Stimulated activated CD8-positive, alpha-beta memory T cell treated with anti-CD3 and anti-CD28 coated beads, Interleukin-4, amount 100 ng/mL, for 4 hours (primary cell): ENCODE measurements around the gene LRRC61.
"Not testable (repeated sequence)": the region's sequence is repeated elsewhere in the genome, so short reads cannot be mapped to it uniquely, and the experiment has no call there.

Experiments
- DNase-seq, 2 donors: peaks; one replicate each; pipeline ENCODE4 v3.0.0-alpha.2; 2020; ENCODE audit warnings: low read depth in 2 of 2, low spot score in 1 of 2

The LRRC61 gene

GRCh38 chr7:150322833-150323681 lies at the start of gene LRRC61, which contains the start of gene ACTR3C:
TSS of gene LRRC61 (plus strand) at chr7:150323355. CDS start at chr7:150336862, 13,507 bp downstream.
TSS of gene ACTR3C (minus strand) at chr7:150323545. CDS start at chr7:150295296, 28,249 bp downstream.
- peak; percentile 30 to 35 for DNase-seq

GRCh38 chr7:150276132-150276695 lies 46.9 kb upstream of the LRRC61 start:
- DNase-seq = not testable (repeated sequence)

DNA sequence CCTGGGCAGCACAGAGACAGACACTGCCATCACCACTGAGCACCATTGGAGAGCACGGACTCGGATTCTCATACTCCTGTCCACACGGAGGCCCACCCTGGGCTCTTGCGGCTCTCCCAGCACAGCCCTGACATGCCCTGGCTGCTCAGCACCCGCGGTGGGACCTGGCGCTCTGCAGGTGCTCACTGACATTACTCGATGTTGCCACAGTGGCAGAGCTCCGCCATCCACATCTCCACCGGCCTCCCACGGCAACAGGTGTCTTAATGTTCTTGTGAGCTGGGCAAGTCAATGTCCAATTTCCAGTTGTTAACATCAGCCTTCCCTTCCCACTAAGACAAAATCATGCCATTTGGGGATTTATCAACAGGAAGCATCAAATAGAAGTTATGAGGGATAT lies 44.8 kb upstream of the LRRC61 start:
- not testable (repeated sequence) for DNase-seq

DNA sequence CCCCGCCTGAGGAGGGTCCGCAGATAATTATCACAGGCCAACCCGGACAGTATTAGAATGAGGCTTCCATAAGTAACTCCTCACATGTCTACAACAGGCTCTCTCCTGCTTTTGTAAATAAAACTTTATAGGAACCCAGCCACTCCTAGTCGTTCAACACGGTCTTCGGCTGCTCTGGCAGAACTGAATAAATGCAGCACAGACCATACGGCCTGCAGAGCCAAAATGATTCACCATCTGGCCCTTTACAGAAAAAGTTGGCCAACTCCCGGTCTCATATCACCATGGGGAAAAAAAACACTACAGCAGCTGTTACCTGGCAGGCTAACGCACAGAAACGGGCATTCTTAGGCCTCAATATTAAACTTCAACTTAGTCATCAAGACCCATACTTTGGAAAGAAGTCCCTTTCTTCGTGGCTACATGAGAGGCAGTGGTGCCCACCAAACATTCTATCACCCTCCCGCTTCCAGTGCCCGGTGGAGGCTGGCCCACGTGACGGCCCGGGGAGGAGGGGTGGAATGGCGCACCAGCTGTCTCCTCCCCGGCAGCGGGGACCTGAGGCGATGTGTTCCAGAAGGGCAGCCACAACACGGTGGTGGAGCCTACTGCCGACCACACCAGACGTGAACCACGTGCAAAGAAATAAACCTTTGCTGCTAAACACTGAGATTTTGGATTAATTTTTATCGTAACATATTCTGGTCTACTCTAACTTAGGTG lies 41.3 kb upstream of the LRRC61 start:
- not testable (repeated sequence) for DNase-seq

GRCh38 chr7:150283111-150283510 lies 40.0 kb upstream of the LRRC61 start:
- not testable (repeated sequence) for DNase-seq

DNA sequence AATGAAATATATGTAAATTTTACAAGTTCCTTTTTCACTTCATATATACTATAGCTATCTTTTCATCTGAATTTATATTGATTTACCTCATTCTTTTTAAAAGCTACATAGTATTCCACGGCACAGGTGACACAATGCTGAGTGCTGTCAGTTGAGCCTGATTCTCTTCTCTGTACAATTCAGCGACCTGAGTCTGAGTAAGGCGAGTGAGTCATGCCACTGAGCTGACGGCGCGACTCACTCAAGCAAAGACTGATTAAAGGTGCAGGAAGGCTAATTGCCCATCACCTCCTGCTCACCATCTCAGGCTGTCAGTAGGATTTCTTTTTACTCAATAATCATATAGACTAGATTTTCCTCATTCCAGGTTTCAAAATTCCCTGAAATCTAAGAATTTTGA lies 39.5 kb upstream of the LRRC61 start:
- DNase-seq = not testable (repeated sequence)

DNA sequence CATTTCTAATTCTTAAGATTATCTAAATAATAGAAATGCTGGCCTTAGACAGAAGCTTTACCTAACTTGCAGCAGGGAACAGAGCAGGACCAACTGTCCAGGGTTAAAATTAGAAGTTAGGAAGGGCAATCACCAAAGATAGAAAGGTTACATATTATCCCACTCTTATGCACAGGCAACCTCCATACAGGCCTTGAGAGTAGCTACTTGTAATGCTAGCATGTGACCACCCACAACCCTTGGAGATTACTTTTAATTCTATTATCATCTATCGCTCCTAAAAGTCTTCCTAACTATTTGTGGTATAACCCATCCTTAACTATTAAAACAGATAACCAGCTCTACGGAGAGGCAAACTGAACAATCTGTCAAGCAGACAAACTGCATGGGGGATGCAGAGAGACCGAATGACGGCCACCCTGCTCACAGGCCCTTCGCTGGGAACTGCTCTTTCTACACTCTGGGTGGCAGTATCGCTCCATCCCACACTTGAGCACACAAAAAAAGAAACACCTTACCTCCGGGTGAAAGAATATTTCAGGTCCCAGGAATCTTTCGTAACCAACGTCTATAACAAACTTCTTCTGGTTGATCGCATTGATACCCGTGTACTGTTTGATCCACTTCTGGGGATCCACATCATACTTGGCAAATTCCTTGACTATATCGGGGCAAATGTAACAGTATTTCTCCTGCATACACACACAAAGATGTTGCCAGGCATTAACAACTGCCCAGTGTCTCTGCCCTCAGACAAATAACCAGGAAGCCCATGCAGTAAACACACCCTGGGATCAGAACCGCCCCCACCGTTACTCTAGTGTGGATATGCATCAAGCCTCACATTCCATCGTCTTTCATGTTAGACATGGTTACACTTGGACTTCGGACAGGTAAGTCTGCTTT lies 37.1 kb upstream of the LRRC61 start:
- not testable (repeated sequence) for DNase-seq

DNA sequence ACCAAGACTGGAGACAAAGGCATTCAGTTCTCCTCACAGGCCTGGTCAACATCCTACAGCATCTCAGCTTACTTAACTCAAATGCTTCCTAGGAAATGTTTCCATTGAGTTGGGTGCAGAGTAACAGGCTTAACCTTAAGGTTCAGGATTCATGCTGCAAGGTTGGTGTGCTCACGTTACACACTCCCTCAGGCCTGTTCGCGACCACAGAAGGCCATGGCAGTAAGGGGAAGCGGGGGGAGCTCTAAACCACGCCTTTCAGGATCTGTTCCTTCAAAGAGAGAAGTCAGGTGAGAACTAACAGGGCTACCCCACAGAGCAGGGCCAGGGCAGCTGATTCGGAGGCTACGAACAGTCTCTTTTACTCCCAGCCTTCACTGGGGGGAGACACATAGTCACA lies 35.3 kb upstream of the LRRC61 start:
- DNase-seq = not testable (repeated sequence)

- not testable (repeated sequence) for DNase-seq
Measured at GRCh38 chr7:150288816-150289215, 34.3 kb upstream of the LRRC61 start.

DNA sequence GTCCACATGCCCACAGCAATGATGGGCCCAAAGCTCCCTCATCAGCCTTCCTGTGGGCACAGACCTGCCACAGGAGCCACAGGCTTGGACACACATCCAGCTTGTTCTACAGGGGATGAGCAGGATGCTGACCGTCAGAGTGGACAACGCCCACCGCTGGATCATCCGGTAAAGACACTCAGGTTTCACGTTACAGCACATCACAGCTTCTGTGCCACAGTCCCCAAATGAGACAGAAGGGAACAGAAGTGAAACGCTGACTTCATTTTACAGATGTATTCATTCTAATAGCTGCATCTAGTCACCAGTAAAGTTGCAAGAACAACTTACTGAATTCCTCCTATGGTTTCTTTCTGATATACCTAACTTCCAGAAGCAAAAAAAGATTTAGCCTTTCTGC lies 32.8 kb upstream of the LRRC61 start:
- DNase-seq = not testable (repeated sequence)

GRCh38 chr7:150295027-150295426 lies 28.1 kb upstream of the LRRC61 start:
- not testable (repeated sequence) for DNase-seq

DNA sequence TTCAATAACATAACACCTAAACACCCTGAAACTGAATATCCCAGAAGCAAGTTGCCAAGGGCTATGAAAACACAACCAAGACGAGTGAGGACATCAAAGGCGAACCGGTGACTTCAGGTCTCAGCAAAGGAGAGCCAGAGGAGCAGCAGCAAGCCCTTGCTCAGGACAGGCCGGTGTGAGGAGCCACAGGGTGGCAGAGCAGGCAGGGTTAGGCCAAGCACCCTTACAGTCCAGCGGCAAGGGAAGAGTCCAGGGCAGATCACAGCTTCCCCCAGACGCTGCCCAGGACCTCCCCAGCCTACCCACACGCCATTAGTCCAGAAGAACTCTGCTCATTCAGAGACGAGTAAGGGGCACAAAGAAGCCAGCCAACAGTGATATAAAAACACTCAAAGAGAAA lies 27.5 kb upstream of the LRRC61 start:
- DNase-seq = not testable (repeated sequence)

DNA sequence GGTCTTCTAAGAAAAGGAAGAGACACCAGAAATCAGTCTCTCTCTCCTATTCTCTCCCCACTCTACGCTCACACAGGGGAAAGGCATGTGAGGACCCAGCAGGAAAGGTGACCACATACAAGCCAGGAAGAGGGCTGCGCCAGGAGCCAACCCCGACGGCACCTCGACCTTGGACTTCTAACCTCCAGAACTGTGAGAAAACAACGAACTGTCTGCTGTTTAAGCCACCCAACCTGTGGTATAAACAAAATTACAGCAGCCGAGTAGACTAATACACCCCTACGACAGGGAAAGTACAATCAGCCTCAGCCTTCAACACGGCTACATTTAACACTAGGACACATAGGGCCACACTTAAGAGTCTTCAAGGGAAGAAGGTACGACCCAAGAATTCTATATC lies 26.4 kb upstream of the LRRC61 start:
- not testable (repeated sequence) for DNase-seq

- DNase-seq = not testable (repeated sequence)
Measured at GRCh38 chr7:150297978-150298377, 25.2 kb upstream of the LRRC61 start.

GRCh38 chr7:150302908-150303310 lies 20.2 kb upstream of the LRRC61 start:
- DNase-seq = not testable (repeated sequence)

DNA sequence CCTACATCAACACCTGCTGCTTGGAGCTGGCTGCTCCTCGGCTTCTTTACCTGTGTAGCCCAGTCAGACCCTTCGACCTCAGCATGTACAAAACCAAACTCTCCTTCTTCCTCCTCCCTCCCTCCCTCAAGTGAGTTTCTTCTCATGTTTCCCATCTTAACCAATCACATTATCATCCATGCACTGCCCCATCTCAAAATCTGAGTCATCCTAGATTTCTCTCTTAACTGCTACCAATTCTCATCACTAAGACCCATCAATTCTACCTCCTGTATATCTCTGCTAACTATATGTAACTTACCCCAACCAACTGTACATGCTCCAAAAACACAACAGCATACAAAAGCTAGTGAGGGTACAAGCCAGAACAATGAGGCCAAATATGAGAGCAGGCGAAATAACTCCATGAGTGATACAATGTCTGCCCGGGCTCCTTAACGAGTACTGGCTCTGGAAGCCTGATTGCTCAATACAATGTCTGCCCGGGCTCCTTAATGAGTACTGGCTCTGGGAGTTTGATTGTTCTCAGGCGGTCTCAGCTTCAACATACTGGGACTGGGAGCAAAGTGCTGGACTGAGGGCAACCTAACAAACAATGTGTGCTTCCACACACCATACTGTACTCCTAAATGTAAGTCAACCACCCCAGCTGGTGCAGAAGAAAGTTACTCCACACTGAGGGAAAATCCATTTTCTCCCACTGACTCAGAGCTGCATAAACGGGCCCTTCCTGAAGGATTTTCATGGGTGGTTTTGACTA lies 18.5 kb upstream of the LRRC61 start:
- not testable (repeated sequence) for DNase-seq

DNA sequence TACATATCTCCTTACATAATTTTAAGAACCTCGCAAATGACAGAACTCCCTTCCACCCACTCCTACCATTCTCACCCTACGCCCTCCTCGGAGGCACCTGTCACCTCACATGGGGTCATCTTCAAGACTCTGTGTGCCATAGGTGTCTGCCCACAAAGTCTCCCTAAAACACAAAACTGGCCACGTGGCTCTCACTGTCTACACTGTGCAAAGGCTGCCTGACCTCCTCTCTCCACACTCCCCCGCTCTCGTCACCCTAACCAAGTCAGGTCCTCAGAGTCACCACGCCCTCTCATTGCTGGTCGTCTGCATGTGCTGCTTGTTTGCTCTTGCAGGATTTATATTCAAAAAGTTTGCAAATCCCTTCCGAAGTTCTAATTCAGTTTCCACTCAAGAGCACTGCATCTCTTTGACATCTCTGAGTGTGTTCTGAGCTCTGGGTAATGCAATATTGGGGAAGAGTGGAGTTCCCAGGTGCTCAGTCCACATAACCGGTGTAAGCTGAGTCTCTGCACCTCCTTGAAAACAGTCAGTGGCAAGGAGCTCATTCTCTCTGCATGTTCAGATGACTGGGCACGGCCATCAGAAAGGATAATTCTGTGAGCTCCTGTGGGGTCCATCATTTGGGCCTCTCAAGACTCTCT lies 17.8 kb upstream of the LRRC61 start:
- DNase-seq = not testable (repeated sequence)

DNA sequence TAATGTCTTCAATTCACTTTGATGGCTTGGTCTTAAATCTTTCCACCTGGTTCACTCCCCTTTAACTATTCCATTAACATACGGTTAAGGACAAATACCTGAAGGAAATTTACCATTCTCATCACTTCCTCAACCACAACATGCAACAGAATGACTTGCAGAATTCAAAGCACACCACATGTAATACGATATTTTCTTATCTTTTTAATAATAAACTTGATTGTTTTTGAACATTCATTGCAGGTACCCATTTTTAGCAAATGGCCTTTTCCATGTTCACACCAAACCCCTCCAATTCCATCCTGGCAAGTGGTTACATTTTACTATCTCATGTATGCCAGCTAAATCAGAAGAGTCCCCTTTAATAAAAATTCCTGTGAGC lies 17.3 kb upstream of the LRRC61 start:
- not testable (repeated sequence) for DNase-seq

DNA sequence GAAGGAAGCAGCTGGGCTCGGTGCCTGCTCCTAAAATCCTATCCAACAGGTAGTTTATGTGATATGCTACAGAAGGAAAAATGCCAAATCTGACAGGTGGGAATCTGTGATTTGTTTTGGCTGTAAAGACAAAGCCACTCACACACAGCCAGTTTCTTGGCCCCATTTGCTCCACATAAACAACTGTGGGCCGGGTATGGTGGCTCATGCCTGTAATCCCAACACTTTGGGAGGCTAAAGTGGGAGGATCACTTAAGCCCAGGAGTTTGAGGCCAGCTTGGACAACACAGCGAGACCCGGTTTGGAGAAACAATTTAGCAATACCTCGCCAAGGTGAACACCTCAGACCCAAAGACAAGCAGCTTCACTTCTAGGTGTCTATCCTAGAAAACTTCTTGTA lies 16.8 kb upstream of the LRRC61 start:
- not testable (repeated sequence) for DNase-seq
